HepG2 (cell line): ENCODE results near the gene MXI1. TPM values are rescaled to one million over a fixed set of nuclear protein-coding genes. Genes with fewer than 3 reads are reported as not detected.

ENCODE experiments used
- ATAC-seq: fragments of 200-7000 bp; cut with Tn5 transposase; 3 replicates; pipeline ENCODE4 v1.9.1; 2020; ENCODE audit warnings: mild to moderate bottlenecking, moderate library complexity
- BruUV-seq: library from RNA; stranded (reverse); fragments of 400-500 nt; replicated peaks from 2 replicates; lab custom pipeline; 2021; lab: Mats Ljungman, UMichigan
- CTCF ChIA-PET: fragments of 300-600 bp; formaldehyde crosslinking; extraction: SDS; loops from one replicate; lab custom pipeline; 2021; ENCODE audit warnings: low total read pairs, inconsistent platforms, low intra/inter-chr PET ratio; lab: Yijun Ruan, JAX
- POLR2A ChIA-PET: fragments of 350-600 bp; sonication (Branson Sonifier 250); formaldehyde crosslinking; loops from one replicate; lab custom pipeline; 2020; ENCODE audit warnings: antibody characterized with exemption, inconsistent platforms; lab: Yijun Ruan, JAX
- DNase-seq: peaks from one replicate; pipeline ENCODE4 v3.0.0-alpha.2; 2015; ENCODE audit warnings: low spot score
- FAIRE-seq: peaks from 3 replicates; lab custom pipeline; 2011; peaks lifted over from hg19 to GRCh38; lab: Jason Lieb, UNC
- H2AFZ ChIP-seq: one replicate; pipeline ENCODE4 v1.6.1; 2011; ENCODE audit warnings: low read length, inconsistent platforms
- H3K27ac ChIP-seq: fragments of 300-600 bp; 3 replicates; pipeline ENCODE4 v1.8.0; 2011; ENCODE audit warnings: mixed run types, mild to moderate bottlenecking, mixed read lengths, low read length, inconsistent platforms; ENCODE audit not compliant: insufficient read depth; ENCODE audit errors: extremely low read length
- H3K27me3 ChIP-seq, 2 experiments: fragments of 200-600 bp in 1 of 2; 2 replicates in 1 of 2; 3 replicates in 1 of 2; pipeline versions ENCODE4 v1.6.0 to v1.8.0; 2011; ENCODE audit warnings: low read length in 2 of 2, mild to moderate bottlenecking in 2 of 2, moderate library complexity in 2 of 2, inconsistent platforms in 1 of 2; ENCODE audit not compliant: insufficient read depth in 2 of 2, control insufficient read depth in 1 of 2
- H3K36me3 ChIP-seq, 2 experiments: fragments of 200-600 bp in 1 of 2; replicated peaks in 1 of 2; 2 replicates in 1 of 2; 3 replicates in 1 of 2; pipeline versions ENCODE4 v1.5.1 to v1.8.0; 2011; ENCODE audit warnings: low read length in 2 of 2, inconsistent platforms in 1 of 2; ENCODE audit not compliant: insufficient read depth in 2 of 2, control insufficient read depth in 1 of 2
- H3K4me1 ChIP-seq: 2 replicates; pipeline ENCODE4 v1.5.1; 2012; ENCODE audit warnings: low read length, inconsistent platforms; ENCODE audit not compliant: insufficient read depth
- H3K4me2 ChIP-seq: 2 replicates; pipeline ENCODE4 v1.6.0; 2011; ENCODE audit warnings: low read depth, low read length, inconsistent platforms
- H3K4me3 ChIP-seq, 3 experiments: fragments of 200-600 bp in 1 of 3; sonication (generic), shearing (Covaris generic) in 1 of 3; replicated peaks in 1 of 3; 2 replicates each; pipeline ENCODE4 v1.5.1; 2011 to 2016; ENCODE audit warnings: low read length in 3 of 3, inconsistent platforms in 2 of 3, low read depth in 2 of 3, mild to moderate bottlenecking in 2 of 3, control low read depth in 1 of 3, mixed read lengths in 1 of 3; ENCODE audit not compliant: insufficient read depth in 1 of 3
- H3K79me2 ChIP-seq: one replicate; pipeline ENCODE4 v1.6.1; 2011; ENCODE audit warnings: low read length, inconsistent platforms; ENCODE audit not compliant: insufficient read depth
- H3K9ac ChIP-seq: 2 replicates; pipeline ENCODE4 v1.6.0; 2011; ENCODE audit warnings: mild to moderate bottlenecking, low read depth, low read length, inconsistent platforms; ENCODE audit not compliant: insufficient read depth
- H3K9me3 ChIP-seq: 2 replicates; pipeline ENCODE4 v1.5.1; 2012; ENCODE audit warnings: mild to moderate bottlenecking, low read length
- H4K20me1 ChIP-seq: 2 replicates; pipeline ENCODE4 v1.6.0; 2011; ENCODE audit warnings: inconsistent platforms, mild to moderate bottlenecking, low read length, moderate library complexity; ENCODE audit not compliant: insufficient read depth
- ARNT ChIP-seq: fragments of 450-650 bp; IDR thresholded peaks from 2 replicates; pipeline ENCODE4 v1.6.1; 2017
- ATF7 ChIP-seq, 2 experiments: fragments of 450-650 bp in 1 of 2; sonication (generic) in 1 of 2; formaldehyde crosslinking in 1 of 2; IDR thresholded peaks; 2 replicates each; pipeline versions ENCODE4 v1.4.0 to v1.6.1; 2016 to 2020; ENCODE audit warnings: antibody characterized with exemption in 1 of 2, mild to moderate bottlenecking in 1 of 2, missing genetic modification reagents in 1 of 2
- CEBPG ChIP-seq: IDR thresholded peaks from 2 replicates; pipeline ENCODE4 v1.6.1; 2016
- FOXA1 ChIP-seq, 2 experiments: fragments of 450-650 bp in 1 of 2; sonication (generic) in 1 of 2; formaldehyde crosslinking in 1 of 2; IDR thresholded peaks; 2 replicates each; pipeline versions ENCODE4 v1.4.0 to v1.6.1; 2016 to 2020; ENCODE audit warnings: missing genetic modification reagents in 1 of 2
- HMG20A ChIP-seq: IDR thresholded peaks from 2 replicates; pipeline ENCODE4 v1.6.1; 2016; ENCODE audit warnings: borderline replicate concordance
- MXD4 ChIP-seq: IDR thresholded peaks from 2 replicates; pipeline ENCODE4 v1.6.1; 2016; ENCODE audit warnings: mild to moderate bottlenecking, missing biosample characterization, missing genetic modification reagents
- SALL1 ChIP-seq: sonication (generic); formaldehyde crosslinking; IDR thresholded peaks from 2 replicates; pipeline ENCODE4 v1.8.0; 2022; ENCODE audit warnings: mild to moderate bottlenecking, missing genetic modification reagents
- TAF15 ChIP-seq: fragments of 200-400 bp; formaldehyde crosslinking; IDR thresholded peaks from one replicate; pipeline ENCODE4 v1.6.1; 2018; ENCODE audit warnings: mild to moderate bottlenecking, low read depth, low read length; ENCODE audit not compliant: poor library complexity, severe bottlenecking
- ZNF318 ChIP-seq: sonication (generic); formaldehyde crosslinking; IDR thresholded peaks from 2 replicates; pipeline ENCODE4 v1.4.0; 2020; ENCODE audit warnings: mild to moderate bottlenecking, missing genetic modification reagents
- ZNF382 ChIP-seq: sonication (generic); formaldehyde crosslinking; IDR thresholded peaks from 2 replicates; pipeline ENCODE4 v1.5.0; 2020; ENCODE audit warnings: missing genetic modification reagents, mild to moderate bottlenecking, borderline replicate concordance
- ZNF841 ChIP-seq: sonication (generic); formaldehyde crosslinking; IDR thresholded peaks from 2 replicates; pipeline ENCODE4 v1.8.1; 2023; ENCODE audit warnings: missing genetic modification reagents, borderline replicate concordance
- WGBS: methylation state at CpG from one replicate; pipeline ENCODE4 v1.1.6; 2017; ENCODE audit warnings: low lambda C conversion rate; 5-methylcytosine and 5-hydroxymethylcytosine counted together
- in situ Hi-C: cut with HindIII; loops from 2 replicates; pipeline ENCODE4 v1.10.0; 2017; ENCODE audit warnings: low pct_unique_long_range_greater_than_20kb; ENCODE audit not compliant: extremely low pct_ligation_motif_present
- intact Hi-C: fragments of 100-400 bp; cut with micrococcal nuclease; formaldehyde crosslinking; loops from one replicate; pipeline ENCODE4 v1.10.0; 2022; ENCODE audit not compliant: unreplicated experiment
- polyA plus RNA-seq, 8 experiments: library from polyadenylated mRNA; depleted of rRNA in 3 of 8; stranded (reverse) in 7 of 8; unstranded in 1 of 8; fragments of >200 nt; fragmentation: Illumina TruSeq in 4 of 8; extraction: Trizol in 4 of 8; gene quantifications; 2 replicates each; pipeline versions ENCODE4 v1.2.1 to v1.2.3, GENCODE V29; 2011 to 2016; ENCODE audit warnings: low read depth in 4 of 8, missing spikeins in 1 of 8, mixed read lengths in 1 of 8; ENCODE audit not compliant: insufficient read depth in 1 of 8
- total RNA-seq, 5 experiments: library from RNA; depleted of rRNA; stranded (reverse); fragments of >200 nt; fragmentation: Illumina TruSeq; extraction: Trizol; gene quantifications; 2 replicates each; pipeline ENCODE4 v1.2.3, GENCODE V29; 2016; ENCODE audit warnings: low read depth in 1 of 5

Gene MXI1
- total and polyA plus RNA-seq, 2 of the 13 experiments (the other 11 are each of a cell fraction or from before 2014, with no cell fraction given), result 6.6 to 22.0 TPM

- intact Hi-C loops (no loop called here), in situ Hi-C loops (no loop called here)
- ATAC-seq (no peak), FAIRE-seq (no peak), DNase-seq (no peak)
- Histone ChIP-seq H3K27me3 (peaks cover 0 to 27% of the 10 kb centered on the region in 2 experiments; a peak in 2 of 5 replicates), H3K36me3 (no peaks in the 10 kb centered on the region), H3K79me2 (no peaks in the 10 kb centered on the region), H3K4me3 (no peak overlapping the region), H4K20me1 (no peaks in the 10 kb centered on the region), H3K4me1 (peaks cover 39% of the 10 kb centered on the region), H2AFZ (no peak overlapping the region), H3K4me2 (no peak overlapping the region), H3K27ac (no peak overlapping the region), H3K9me3 (no peaks in the 10 kb centered on the region), H3K9ac (no peak overlapping the region)
- WGBS, result 35% methylated on average over 7 of the region's 7 CpGs
- no TSS peak for BruUV-seq
- ChIA-PET POLR2A (no interaction called here), CTCF (no interaction called here)
- no peak for TF ChIP-seq FOXA1 (IDR thresholded peaks at IDR 0.05)
- no peak for TF ChIP-seq FOXA1 (CRISPR knock-in tag; IDR thresholded peaks at IDR 0.05)
- no peak for TF ChIP-seq ZNF841 (CRISPR knock-in tag)
- no peak for TF ChIP-seq ARNT
- TF ChIP-seq HMG20A (CRISPR knock-in tag), result no peak
- TF ChIP-seq MXD4 (CRISPR knock-in tag), result no peak
- TF ChIP-seq TAF15, result no peak
- TF ChIP-seq CEBPG (CRISPR knock-in tag), result no peak
- TF ChIP-seq SALL1 (CRISPR knock-in tag), result no peak
- TF ChIP-seq ZNF382, result no peak
- TF ChIP-seq ATF7 (IDR thresholded peaks at IDR 0.05), result no peak
- no peak for TF ChIP-seq ATF7 (CRISPR knock-in tag; IDR thresholded peaks at IDR 0.05)
- no peak for TF ChIP-seq ZNF318 (CRISPR knock-in tag)
These were observed 40.3 kb upstream of the MXI1 start for GRCh38 chr10:110167149-110167548.
